Fibroblast of skin of left quadriceps (primary cell): Measurements from ENCODE around the gene PPM1L.

Source experiments
- DNase-seq, 2 experiments: peaks; one replicate each; pipeline ENCODE4 v3.0.0-alpha.2; 2013; ENCODE audit warnings: low read depth in 2 of 2

PPM1L gene

DNA sequence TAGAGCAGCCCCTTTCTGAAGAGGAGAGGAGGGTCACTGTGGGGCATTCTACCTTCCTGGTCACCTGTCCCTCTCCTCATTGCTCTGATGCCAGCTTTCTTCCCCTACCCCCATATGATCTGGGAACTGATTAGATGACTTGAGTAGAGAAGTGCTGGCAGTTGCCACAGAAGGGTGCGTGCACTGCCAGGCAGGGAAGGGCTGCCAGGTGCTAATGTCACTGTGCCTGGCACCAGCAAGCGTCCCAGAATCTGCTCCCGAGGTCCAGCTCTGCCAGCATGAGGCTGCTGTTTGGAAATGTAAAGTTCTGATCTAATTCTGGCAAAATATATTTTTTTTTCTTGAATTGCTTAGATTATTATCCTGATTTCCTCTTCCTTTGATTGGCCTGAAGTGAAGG lies 52.8 kb downstream of the PPM1L start:
- DNase-seq = no peak

DNA sequence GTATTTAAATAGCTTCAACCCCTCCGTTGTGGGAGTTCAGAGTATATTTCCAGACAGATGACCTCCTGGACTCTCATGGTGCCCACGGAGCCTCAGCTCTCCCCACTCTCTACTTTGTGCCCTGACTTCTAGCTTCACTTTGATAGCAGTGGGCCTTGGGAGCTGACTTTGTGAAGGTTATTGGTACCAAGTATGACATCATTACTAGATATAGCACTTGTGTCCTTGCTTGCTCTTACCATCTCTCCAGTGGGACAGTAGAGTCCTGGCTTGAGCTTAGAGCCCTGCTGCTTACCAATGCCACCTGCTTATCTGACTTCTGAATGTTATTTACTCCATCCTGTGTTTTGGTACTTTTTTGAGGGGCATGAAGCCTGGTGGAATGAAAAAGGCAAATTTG lies 53.4 kb downstream of the PPM1L start:
- DNase-seq = no peak

DNA sequence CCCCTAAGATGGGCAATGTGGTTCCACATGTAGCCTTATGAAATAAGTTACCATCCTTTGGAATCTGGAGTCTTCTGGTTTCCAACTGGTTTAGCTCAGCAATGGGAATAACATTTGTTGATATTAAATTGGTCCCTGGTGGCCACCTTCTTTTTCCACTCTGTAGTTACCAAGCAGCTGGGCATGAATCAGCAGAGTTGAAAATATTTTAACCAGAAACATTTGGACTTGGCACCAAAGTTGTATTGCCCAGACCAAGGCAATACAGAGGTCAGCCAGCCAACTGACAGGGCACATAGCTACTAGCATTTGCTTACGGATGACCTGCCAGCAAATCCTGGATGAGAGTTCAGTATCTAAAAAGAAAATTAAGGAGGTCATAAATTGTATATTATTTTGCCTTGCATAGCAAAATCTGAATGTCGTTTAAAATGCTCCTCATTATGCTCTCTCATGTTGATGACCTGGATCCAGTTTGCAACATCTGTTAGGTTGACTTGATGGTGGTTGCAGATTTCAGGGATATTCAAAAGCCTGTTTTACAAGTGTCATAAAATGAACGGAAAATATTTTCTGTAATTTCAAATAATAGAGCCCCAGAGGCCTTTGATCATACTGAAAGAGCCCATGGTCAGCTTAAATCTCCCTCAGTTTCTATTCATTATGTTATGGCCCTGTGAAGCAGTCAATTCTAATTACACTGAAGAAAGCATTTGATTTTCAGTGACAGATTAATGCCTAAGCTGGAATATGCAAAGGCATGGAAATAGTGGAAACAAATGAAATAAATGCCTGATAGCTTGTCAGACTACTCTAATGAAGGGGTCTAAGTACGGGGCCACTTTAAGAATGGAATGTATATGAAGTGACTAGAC lies 54.6 kb downstream of the PPM1L start:
- DNase-seq = no peak

DNA sequence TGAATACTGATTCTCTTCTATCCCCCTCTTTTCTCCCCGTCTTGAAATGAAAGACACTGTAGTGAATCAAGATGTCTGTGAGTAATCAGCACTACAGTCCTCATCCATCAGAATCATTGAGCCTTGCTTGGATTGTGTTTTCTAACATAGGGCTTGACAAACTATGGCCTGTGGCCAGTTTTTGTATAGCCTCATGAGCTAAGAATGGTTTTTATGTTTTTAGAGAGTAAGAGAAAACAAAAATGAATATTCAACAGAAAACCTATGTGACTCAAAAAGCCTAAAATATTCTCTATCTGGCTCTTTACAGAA lies 55.2 kb downstream of the PPM1L start:
- no peak for DNase-seq

DNA sequence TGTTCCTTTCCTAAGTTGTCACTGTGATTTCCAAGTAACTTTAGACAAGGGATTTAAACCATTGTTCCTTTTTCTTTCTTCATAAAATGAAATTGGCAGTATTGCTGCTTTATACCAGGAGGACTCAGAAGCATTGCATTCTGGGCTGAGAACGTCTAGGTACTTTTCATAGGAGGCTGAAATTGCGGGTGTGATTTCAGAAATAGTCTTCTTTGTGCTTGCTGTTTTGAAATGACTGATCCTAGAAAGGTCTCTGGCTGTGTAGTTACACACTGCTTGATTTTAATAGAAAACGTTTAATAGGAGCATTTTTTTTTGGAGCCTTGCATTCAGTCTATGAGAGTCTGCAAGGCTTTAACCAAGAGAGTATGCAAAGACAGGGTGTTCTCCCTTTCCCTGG lies 56.3 kb downstream of the PPM1L start:
- no peak for DNase-seq

DNA sequence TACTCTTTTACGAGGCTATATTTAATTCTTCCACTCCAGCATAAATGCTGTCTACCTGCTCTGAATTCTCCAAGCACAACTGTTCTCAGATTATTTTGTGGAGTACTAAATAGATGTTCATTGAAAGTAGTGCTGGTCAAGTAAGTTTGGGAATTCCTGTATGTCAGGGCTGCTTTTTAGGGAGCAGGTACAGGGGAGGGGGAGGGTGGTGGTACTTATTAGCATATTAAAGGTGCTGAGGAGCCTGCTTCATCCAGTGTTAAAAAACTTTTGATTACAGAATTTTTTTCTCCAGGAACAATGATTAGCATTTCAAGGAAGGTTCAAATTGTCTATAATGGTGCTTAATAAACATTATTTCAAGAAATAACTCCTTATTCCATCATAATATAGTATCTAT lies 59.2 kb downstream of the PPM1L start:
- DNase-seq = no peak

DNA sequence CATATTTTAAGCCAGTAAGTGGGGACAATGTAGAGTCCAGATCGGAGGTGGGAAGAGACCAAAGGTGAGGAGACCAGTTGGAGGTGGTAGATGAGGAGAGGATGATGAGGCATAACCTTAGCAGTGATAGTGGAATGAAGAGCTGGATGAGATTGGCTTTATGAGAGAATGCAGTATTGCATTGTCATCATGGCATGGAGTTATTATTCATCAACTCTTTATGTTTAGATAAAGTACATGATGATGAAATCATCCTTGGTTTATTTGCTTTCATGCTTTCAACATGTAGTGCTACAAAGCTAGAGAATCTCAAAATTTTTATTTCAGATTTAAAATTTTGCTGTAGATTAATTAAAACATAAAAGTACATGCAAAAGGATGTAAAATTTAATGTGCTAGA lies 64.0 kb downstream of the PPM1L start:
- no peak for DNase-seq

DNA sequence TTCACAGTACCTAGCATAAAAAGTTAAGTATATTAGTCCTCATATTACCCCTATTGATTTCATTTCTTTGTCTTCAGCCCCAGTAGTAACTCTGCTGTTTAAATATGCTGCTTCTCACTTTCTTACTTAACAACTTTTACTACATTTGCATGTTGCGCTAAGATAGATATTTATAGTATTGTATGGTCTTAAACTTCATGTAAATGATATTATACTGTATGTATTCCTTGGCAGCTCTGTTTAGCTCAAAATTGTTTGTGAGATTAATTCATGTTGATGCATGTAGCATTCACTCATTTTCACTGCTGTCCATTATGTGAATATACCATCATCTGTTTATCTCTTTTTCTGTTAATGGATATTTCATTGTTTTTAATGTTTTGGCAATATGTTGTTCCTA lies 64.4 kb downstream of the PPM1L start:
- no peak for DNase-seq

DNA sequence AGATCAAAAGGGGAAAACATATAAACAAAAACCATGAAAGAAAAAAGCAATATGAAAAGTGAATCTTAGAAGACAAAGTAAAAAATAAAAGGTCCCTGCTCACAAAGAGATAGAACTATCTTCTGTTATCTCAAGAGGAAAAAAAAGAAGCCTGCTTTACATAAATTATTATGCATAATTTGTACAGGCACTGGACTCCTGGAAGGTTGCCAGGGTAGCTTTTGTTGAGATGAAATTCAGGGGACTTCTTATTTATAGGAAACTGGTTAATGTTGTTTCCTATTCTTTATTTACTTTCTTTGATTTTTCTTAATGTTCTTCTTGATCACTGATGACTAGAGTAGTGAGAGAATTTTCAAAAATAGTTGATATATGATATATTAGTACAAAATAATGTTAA lies 66.9 kb downstream of the PPM1L start:
- no peak for DNase-seq

DNA sequence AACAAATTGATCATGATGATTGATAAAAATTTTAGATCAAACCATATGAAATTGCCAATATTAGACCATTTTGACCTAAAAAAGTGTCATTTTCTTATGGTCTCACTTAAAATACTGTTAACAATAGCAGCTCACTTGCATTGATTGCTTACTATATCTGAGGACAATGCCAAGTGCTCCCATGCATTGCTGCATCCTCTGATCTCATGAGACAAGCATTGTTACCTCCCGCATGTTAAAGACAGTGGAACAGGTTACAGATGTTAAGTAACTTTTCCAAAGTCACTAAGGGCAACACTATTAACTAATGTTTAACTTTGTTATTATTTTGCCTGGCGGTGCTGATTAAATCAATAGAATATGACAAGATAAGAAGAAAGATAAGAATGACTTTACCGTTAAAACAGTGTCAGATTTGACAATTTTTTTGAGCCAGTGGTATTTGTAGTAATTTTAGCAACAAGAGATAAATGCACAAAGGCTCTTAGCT lies 69.3 kb downstream of the PPM1L start:
- DNase-seq = no peak

DNA sequence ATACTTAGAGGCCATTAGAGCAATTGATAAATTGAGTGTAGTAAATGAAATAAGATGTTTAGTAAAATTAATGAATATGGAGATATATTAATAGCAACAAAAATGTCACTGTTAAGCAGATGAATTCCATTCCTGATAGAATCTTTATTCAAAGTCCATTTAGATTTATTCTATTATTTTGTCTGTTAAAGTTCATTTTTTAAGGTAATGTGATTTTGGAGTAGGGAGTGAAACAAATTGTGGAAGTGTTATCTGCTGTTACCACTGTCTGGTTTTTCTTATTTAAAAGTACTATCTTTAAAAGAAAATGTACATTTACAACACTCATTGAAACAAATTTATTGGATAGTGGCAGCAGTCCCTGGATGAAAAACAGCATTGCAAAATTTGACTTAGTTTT lies 70.4 kb downstream of the PPM1L start:
- no peak for DNase-seq

DNA sequence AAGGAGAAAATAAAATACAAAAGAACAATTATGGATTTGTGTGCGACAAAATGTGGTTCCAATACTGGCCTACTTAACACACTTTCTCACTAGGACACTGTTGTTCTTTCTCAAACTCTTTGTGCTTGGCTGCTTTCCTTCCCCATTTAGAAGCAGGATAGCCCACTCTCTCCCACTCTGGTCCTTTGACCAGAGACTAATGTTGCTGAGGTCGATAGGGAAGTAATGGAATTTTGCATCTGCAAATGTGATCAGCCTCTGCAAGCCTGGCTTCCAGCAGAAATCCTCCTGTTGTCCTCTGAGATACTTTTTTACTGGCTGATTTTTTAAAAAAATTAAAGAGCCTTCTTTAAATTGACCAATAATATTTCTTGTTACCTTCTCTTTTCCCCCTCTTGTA lies 71.0 kb downstream of the PPM1L start:
- no peak for DNase-seq

DNA sequence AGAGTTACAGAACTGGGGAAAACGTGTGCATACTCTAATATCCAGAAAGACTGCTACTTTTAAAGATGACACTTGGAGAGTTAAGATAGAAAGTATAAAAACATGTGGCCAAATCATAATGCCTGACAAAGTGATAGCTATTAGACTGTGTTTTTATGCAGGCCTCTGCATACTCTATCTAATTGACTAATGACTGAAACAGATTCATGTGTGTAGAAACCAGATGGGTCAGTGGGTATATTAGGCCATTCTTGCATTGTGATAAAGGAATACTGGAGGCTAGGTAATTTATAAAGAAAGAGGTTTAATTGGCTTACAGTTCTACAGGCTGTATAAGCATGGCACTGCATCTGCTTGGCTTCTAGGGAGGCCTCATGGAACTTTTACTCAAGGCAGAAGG lies 71.5 kb downstream of the PPM1L start:
- no peak for DNase-seq

DNA sequence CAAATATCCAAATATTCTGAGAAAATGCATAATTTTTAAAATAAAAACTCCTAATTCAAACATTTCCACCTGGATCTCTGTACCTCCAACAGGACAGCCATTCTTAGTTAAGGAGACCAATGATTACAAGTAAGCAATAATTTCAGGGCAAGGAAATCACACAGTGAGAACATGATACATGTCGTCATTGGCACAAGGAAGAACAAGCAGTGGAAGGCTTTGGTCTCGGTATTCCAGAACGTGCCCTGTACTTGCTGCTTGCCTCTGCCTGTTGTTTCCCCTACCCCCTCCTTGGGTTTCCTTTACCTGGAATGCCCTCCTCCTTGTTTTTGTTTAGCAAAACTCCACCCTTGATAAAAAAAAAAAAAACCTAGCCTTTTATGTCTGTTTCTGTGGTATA lies 72.8 kb downstream of the PPM1L start:
- no peak for DNase-seq

DNA sequence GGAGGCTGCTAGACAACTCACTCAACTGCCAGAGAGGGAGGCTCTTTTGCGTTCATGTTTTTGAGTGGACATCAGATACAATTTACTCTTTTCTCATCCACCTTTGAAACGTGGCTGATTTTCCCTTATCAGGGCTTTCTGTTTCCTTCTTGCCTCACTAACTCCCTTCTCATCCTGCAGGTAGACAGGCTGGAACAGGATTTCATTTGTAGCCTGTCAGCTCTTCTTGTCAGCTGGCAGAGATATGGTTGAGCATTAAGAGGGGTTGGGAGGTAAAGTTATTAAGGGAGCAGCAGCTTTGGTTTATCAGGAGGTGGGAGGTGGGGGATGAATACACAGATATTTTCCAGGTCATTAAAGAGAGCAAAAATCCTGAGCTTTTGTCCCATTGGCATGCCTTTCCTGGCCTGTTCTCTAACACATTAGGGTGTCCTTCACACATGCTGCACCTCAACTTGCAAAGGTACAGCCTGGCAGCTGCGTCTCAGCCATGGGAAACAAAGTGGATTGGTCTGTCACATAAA lies 73.5 kb downstream of the PPM1L start:
- DNase-seq = no peak

DNA sequence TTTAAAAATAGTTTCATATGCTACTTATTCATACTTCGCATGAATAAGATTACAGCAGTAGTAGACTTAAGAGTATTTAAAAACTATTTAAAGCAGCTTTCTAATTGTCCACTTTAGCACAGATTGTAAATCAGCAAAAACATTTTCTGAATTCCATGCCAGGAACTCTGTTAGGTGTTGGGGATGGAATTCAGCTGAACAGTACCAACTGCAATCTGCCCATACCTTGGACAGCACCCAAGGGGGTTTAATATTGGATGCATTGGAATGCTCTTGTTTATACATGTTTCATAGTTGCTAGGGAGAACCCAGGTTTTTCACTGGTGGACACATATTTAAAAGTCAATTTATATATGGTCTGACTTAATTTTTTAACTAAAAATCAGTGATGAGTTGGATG lies 74.8 kb downstream of the PPM1L start:
- DNase-seq = no peak

DNA sequence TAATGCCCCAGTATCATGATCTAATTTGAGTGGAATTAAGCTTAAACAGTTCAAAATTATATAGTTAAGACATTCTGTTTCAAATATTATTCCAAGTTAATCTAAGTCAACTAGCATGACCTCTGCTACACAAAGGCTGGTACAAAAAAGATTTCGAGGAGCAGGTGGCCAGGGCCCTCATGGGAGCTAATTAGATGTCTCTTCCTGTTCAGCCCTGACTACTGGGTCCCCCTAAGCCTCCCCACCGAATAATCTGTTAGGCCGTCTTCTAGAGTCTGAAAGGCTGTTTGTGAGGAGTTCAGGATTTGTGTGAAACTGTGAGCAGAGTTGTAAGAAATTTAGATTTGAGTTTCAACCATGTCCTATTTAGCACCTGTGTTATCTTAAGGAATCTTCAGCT lies 75.4 kb downstream of the PPM1L start:
- no peak for DNase-seq

DNA sequence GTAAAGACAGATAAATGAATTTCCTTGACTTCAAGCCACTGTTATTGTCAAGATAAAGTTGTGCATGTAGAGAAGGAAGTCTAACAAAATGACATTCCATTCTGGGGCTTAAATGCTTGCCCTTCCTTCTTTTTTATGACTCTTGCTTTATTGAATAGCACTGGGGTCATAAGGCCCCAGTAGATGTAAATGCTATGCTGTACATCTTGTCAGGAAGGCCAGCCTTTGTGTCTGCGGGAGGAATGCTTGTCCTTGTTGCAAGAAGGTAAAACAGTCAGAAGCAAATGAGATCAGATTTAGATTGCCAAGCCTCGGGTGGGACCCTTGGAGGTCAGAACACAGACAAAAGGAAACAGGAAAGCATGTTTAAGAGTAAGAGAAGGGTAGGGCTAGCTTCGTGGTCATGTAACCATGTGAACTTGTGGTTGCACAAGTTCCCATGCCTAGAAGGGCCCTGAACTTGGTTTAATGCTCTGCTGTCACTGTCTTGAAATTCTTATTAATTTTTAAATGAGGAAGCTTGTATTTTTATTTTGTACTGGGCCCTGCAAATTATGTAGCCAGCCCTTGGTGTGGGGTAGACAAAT lies 81.5 kb downstream of the PPM1L start:
- DNase-seq = no peak

DNA sequence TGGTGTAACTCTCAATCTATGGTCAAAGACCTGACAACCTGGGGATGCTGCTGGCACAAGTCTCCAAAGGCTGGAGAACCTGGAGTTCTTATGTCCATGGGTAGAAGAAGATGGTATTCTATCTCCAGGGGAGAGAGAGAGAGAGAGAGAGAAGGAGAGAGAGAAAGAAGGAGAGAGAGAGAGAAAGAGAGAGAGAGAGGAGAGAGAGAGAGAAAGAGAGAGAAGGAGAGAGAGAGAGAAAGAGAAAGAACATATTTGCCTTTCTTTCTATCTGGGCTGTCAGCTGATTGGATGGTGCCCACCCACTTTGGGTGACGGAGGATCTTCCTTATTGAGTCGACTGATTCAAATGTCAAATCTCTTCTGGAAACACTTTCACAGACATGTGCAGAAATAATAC lies 84.6 kb downstream of the PPM1L start:
- DNase-seq = no peak

DNA sequence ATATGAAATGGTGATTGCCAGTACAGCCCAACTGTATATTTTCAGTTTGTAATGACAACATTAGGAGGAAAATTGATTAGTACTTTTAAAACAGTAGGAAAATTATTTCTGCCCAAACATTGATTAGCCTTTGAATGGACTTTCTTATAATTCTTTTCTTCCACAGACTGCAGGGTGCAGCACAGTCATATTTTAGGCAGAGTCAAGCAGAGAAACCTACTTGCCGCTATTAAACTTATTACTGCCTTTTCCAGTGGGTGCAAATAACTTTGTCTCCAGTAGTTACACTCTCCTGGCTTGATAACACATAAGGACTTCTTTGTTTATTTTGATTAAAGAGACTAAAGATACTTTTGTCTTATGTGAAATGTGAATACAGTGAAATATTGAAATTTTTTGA lies 85.4 kb downstream of the PPM1L start:
- DNase-seq = no peak

DNA sequence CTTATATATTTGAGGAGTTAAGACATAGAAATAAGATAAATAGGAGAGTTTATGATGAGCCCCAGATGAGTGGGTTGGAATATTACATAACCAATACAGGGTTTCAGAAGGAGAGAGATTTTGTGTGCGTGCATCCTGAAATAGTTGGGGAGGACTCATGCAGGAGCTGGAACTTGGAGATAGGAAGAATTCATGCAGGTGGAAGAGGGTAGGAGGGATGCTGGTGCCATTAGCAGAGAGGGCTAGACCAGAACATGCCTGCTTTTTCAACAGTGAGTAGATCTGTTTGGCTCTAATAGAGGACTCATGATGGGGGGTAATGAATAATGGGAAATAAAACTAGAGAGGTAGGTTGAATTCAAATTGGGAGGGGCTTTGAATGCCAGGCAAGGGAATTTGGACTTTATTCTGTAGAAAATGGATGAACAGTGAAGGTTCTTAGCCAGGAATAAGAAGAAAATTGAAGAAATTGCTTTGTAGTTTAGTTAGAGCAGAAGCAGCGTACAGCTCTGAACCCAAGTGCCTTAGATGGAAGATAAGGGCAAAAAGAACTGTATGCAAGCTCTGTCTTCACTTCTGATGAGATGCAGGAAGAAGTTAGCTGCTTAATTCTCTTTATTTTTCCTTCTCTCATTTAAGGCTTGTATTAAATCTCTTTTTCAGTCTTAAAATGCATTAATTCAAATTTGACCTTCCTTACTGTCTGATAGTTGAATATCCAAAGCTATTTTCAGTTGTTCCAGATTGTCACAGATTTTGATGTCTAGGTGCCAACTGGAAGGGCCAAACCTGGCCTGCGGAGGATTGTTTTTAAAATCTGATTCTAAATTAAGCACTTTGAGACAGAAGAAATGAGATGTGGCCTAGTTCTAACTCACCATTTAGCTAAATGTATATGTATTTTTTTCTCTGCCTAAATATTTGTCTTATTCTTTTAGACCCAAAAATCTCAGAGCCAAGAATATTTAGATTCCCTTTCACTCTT lies 86.3 kb downstream of the PPM1L start:
- no peak for DNase-seq

DNA sequence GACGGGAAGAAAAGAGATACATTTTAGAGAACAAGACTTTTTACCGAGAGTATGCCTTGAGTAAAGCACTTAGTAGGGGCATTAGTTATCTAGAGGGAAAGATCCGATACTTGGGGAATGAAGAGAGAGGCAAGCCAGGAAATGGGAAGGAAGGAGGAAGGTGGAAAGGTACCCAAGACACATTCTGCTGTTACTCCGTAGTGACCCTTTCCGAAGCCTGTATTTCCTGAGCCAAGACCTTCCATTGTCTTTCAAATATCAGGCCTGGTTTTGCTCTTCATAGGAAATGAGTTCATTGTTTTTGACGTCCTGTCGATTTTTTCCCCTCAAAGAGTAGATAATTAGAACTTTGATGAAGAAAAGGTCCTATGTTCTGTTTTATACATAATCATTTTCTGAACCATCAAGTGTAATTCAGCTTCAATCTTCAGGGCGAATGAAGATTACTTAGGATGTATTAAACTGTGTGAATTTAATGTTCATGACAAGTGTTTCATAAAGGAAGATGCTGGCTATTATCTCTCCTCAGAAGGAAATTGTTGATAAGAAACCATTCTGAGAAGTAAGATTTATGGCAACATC lies 95.7 kb downstream of the PPM1L start:
- DNase-seq = no peak
